ENCODE results near the gene STIMATE. TPM values are rescaled to one million over a fixed set of nuclear protein-coding genes. Genes with fewer than 3 reads are reported as not detected.

The STIMATE gene
- total and polyA plus RNA-seq, 7 donors = 2.5 to 19.5 (median 11.5) TPM

DNA sequence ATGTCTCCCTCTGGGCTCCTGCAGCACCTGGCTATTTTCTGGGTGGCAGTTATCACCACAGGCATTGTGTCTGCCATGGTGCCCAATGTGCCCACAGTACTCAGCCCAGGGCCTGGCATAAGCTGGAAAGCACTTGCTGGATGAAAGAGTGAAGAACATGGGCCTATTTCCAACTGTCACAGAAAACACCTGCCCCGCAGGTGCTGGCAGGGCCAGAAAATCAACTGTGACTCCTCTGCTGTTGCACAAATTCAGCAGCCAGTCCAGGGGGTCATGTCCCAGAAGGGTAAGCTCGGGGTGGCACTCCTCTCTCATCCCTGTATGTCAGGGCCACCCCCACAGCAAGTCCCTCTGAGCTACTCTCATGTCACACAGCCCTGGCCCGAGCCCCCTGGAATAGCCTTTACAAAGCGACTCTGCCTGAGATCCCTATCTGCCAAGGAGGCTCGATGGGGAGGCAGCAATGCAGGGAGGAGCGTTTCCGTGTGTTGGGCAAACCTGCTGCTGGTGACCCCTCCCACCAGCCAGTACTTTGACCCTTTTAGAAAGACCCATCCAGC is 85.8 kb downstream of the STIMATE start:
- H3K27ac ChIP-seq = no peak overlapping the region
- no peak overlapping the region for H3K4me3 ChIP-seq
- no peaks in the 10 kb centered on the region for H3K4me1 ChIP-seq
- no peaks in the 10 kb centered on the region for H3K9me3 ChIP-seq
- no peaks in the 10 kb centered on the region for H3K36me3 ChIP-seq
- no peak for DNase-seq
- intact Hi-C loops (cut with DNase I) = no loop called here
- H3K27me3 ChIP-seq = no peaks in the 10 kb centered on the region
- WGBS, 2 donors = 54 to 82% methylated on average over 7 of the region's 7 CpGs
- no peak for TF ChIP-seq EP300 (IDR thresholded peaks at IDR 0.05)

DNA sequence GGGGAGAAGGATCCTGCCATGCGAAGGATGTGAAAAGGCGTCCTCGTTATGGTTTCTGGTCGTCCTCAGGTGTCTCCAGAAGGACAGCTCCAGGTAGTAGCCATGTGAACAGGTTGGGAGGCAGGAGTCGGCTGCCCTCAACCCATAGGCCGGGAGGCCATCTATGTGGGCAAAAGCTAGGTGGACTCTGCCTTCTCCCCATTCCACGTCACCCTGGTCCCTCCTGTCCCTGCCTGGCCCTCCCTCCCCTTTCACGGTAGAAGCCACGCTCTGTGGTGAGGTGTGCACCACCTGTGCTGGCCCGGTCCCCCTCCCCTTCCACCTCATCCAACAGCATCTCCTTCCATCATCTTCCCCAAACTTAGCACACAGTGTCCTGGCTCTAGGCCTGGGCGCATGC is 86.4 kb downstream of the STIMATE start:
- no peak for DNase-seq
- whole genome bisulfite sequencing, 2 donors = 94% methylated on average over 11 of the region's 11 CpGs
- H3K27me3 ChIP-seq = no peaks in the 10 kb centered on the region

DNA sequence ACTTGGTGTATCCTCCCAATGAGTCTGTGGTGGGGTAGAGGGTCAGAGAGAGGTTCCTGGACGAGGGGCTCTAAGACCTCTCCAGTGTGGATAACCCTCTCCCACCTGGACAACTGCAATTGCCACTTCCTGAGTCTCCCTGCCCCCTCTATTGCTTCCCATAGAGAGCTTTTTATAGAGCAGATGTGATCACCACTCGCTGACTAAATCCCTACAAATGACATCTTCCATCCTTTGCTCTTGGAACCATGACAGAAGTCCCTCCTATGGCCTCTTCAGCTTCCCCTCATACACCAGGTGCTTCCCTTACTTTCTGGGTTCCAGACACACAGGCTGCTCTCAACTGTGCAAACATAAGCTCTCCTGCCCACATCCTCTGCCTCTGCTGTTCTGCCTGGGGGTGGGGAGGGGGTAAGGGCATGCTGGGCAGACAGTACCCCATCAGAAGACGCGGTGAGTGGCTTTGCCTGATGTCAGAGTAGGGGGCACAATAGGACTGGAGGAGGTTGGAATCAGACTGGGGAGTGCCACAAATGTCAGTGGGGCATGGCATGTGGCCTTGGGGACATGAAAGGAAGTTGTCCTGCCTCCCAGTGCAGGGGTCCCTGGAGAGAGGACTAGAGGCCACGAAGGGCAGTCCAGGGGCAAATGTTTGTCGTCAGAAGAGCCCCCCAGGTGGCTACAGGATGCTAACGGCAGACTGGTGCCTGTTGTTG is 87.5 kb downstream of the STIMATE start:
- H3K36me3 ChIP-seq = no peaks in the 10 kb centered on the region
- H3K4me1 ChIP-seq = no peaks in the 10 kb centered on the region
- no peak overlapping the region for H3K27ac ChIP-seq
- intact Hi-C loops (cut with DNase I) = no loop called here
- TF ChIP-seq, protein P1, sequence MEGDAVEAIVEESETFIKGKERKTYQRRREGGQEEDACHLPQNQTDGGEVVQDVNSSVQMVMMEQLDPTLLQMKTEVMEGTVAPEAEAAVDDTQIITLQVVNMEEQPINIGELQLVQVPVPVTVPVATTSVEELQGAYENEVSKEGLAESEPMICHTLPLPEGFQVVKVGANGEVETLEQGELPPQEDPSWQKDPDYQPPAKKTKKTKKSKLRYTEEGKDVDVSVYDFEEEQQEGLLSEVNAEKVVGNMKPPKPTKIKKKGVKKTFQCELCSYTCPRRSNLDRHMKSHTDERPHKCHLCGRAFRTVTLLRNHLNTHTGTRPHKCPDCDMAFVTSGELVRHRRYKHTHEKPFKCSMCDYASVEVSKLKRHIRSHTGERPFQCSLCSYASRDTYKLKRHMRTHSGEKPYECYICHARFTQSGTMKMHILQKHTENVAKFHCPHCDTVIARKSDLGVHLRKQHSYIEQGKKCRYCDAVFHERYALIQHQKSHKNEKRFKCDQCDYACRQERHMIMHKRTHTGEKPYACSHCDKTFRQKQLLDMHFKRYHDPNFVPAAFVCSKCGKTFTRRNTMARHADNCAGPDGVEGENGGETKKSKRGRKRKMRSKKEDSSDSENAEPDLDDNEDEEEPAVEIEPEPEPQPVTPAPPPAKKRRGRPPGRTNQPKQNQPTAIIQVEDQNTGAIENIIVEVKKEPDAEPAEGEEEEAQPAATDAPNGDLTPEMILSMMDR (IDR thresholded peaks at IDR 0.05) = no peak
- TF ChIP-seq POLR2A (IDR thresholded peaks at IDR 0.05) (no peak), EP300 (IDR thresholded peaks at IDR 0.05) (no peak), POLR2AphosphoS5 (IDR thresholded peaks at IDR 0.05) (no peak)
- H3K4me3 ChIP-seq = no peak overlapping the region
- DNase-seq = no peak
- H3K27me3 ChIP-seq = peaks cover 0 to 4% (median 0%) of the 10 kb centered on the region in 3 donors
- H3K9me3 ChIP-seq = no peaks in the 10 kb centered on the region
- WGBS, 2 donors = 47 to 74% methylated on average over 7 of the region's 7 CpGs

More for the DNA sequence above, 86.4 kb downstream of the STIMATE start:
- intact Hi-C loops (cut with DNase I) = no loop called here
- Histone ChIP-seq H3K27ac (no peak overlapping the region), H3K4me3 (no peak overlapping the region), H3K9me3 (no peaks in the 10 kb centered on the region), H3K36me3 (no peaks in the 10 kb centered on the region), H3K4me1 (no peaks in the 10 kb centered on the region)
- TF ChIP-seq, protein P1 (IDR thresholded peaks at IDR 0.05) = no peak

DNA sequence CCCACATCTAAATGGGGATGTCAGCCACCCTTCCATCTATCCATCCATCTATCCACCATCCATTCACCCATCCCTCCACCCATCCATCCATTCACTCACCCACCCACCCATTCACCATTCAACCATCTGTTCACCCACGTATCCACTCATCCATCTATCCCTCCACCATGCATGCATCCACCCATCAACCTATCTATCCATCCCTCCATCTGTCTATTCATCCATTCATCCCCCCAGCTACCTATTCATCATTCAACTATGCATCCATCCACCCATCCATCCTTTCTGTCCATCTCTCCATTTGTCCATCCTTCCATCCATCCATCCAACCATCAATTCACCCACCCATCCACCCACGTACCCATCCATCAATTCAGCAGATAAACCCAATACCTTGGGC is 88.2 kb downstream of the STIMATE start:
- Histone ChIP-seq H3K27me3 (peaks cover 0 to 4% (median 0%) of the 10 kb centered on the region in 3 donors), H3K4me3 (no peak overlapping the region), H3K27ac (no peak overlapping the region), H3K4me1 (no peaks in the 10 kb centered on the region), H3K9me3 (no peaks in the 10 kb centered on the region), H3K36me3 (no peaks in the 10 kb centered on the region)
- intact Hi-C loops (cut with DNase I) = no loop called here
- 76 to 82% methylated on average over 2 of the region's 2 CpGs for WGBS, 2 donors
- TF ChIP-seq, protein P1 (IDR thresholded peaks at IDR 0.05) = no peak
- TF ChIP-seq POLR2AphosphoS5 (IDR thresholded peaks at IDR 0.05) = no peak
- DNase-seq = no peak

DNA sequence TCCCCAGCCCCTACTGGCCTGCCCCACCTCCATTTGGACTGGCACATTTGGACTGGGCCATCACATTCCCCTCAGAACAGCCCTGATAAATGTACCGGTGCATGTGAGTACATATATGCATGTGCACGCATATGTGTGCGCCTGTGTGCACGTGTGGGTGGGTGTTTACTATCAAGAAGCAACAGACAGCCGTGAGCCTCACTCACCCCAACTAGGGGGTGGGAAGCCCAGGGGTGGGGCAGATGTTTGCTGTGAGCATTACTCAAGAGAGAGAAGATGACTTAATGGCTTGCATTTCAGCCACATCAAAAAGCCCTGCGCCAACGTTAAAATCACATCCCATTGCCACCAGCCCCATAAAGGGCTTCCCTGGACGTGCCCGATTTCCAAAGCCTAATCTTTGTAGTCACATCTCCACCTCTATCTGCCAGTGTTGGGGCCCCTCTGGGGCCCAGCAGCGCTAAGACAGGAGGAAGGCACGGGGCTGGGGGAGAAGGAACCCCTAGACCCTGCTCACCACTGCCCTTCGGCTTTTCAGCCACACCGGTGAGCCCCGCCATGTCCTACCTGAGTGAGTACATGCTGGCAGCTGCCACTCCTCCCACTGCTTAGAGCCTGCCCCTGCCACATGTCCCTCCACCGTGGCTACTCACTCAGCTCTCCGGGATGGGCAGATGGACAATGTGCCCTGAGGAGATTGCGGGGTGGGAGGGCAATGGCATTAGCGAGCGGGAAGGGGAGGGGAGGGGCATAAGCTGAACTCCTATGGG is 91.9 kb downstream of the STIMATE start:
- H3K9me3 ChIP-seq = no peaks in the 10 kb centered on the region
- H3K4me1 ChIP-seq = no peaks in the 10 kb centered on the region
- peaks cover 0 to 4% (median 0%) of the 10 kb centered on the region in 3 donors for H3K27me3 ChIP-seq
- no peak for DNase-seq
- H3K4me3 ChIP-seq = no peak overlapping the region
- TF ChIP-seq, protein P1 (IDR thresholded peaks at IDR 0.05) = no peak
- TF ChIP-seq POLR2A (IDR thresholded peaks at IDR 0.05) (no peak), POLR2AphosphoS5 (IDR thresholded peaks at IDR 0.05) (no peak), EP300 (IDR thresholded peaks at IDR 0.05) (no peak)
- H3K36me3 ChIP-seq = no peaks in the 10 kb centered on the region
- intact Hi-C loops (cut with DNase I) = no loop called here
- no peak overlapping the region for H3K27ac ChIP-seq
- whole genome bisulfite sequencing, 2 donors = 80 to 81% methylated on average over 19 of the region's 19 CpGs
